ENCODE results near the gene TMEM44.

Gene TMEM44

GRCh38 chr3:194633349-194634004 is at the start of gene TMEM44:
TSS of gene TMEM44 (minus strand) at chr3:194633419. CDS start at chr3:194633215, 204 bp downstream.
- peak; percentile 51 to 57 for DNase-seq

GRCh38 chr3:194682694-194683310 is 49.6 kb upstream of the TMEM44 start:
- peak; percentile 70 to 75 for DNase-seq

- DNase-seq, result no peak
Observed at GRCh38 chr3:194682189-194682693, 49.0 kb upstream of the TMEM44 start.

DNA sequence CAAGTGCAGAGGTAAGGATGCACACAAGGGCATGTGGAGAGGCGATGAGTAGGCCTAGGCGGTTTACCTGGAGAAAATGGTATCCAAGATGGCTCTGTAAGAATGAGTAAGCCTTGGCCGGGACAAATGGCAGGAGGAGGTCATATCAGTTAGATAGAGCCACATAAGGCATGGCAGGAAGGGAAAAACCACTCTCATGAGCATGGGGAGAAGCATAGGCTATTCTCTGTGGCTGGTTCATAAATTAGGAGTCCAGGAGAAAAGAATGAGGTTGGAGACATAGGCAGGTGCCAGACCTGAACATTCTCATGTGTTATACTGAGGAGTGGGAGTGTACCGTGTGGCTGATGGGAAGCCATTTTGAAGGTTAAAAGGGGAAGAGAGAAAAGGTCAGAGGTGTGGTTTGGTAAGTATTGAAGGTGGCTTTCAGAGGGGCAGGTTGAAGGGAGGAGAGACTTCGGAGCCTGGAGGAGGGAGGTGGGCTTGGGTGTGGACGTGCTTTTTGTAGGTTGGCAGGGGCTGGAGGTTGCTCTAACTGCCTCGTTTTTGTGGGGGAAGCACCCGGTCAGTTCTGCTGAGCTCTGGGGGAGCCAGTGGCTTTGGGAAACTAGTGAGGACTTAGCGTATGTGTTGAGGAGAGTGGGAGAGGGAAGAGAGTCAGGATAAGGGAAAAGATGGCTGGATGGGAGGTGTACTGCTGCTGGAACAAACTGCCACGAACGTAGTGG is 47.8 kb upstream of the TMEM44 start:
- DNase-seq, result no peak

DNA sequence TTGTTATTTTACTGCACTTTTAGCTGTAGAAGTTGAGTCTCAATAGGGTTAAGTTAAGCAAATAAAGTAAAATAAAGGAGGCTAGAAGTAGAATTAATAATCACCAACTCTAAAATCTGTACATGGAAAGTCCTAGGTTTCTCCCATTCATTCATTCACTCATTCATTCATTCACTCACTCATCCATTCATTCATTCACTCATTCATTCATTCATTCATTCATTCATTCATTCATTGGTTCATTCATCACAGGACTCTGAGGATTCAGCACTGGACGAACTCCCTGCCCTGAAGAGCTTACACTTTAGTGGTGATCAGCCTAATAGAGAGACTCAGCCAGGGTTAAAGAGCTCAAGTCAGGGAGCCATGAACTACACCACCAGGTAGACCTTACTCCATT is 43.3 kb upstream of the TMEM44 start:
- DNase-seq, result no peak

DNA sequence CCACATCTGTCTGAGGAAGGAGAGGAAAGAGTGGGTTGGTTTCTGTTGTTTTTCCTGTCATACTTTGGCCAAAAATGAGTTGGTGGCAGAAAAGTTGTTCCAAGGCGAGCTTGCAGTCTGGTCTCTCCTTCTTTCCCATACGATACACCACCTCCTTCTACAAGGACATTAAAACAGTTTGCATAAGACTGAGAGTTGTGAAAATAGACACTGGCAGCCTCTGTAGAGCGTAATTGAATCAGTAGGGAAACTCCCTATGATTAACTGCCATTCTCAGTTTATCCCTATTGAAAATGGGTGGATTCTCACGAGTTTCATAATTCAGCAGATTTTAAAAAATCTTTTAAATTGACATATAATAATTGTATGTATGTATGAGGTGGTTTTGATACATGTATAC is 42.5 kb upstream of the TMEM44 start:
- DNase-seq, result no peak

GRCh38 chr3:194675081-194675640 is 41.9 kb upstream of the TMEM44 start:
- no peak for DNase-seq

- DNase-seq, result no peak
Observed at GRCh38 chr3:194673761-194674160, 40.5 kb upstream of the TMEM44 start.

GRCh38 chr3:194672876-194673275 is 39.7 kb upstream of the TMEM44 start:
- DNase-seq, result no peak

- peak; percentile 89 to 92 for DNase-seq
Observed at GRCh38 chr3:194671900-194672808, 38.9 kb upstream of the TMEM44 start, which contains the start of gene LSG1. TSS of gene LSG1 (minus strand) at chr3:194672191. CDS start at chr3:194672162, 29 bp downstream.

- DNase-seq, result peak; percentile 11 to 65
Observed at GRCh38 chr3:194671511-194671899, 38.3 kb upstream of the TMEM44 start.

GRCh38 chr3:194667363-194667762 is 34.1 kb upstream of the TMEM44 start:
- no peak for DNase-seq

DNA sequence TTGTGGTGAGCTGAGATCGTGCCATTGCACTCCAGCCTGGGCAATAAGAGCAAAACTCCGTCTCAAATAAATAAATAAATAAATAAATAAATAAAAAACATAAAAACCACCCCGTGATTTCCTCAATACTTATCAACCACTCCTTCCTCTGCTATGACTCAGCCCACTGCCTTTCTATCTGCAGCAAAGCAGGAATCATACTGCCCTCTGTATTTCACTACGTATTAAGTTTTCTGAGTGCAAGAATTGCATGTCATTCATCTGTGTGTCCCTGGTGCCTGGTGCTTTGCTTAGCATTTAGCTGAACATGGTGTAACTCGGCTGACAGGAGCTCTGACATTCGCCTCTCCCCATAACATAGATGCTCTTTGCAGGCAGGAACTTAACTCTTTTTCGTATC is 31.6 kb upstream of the TMEM44 start:
- no peak for DNase-seq

DNA sequence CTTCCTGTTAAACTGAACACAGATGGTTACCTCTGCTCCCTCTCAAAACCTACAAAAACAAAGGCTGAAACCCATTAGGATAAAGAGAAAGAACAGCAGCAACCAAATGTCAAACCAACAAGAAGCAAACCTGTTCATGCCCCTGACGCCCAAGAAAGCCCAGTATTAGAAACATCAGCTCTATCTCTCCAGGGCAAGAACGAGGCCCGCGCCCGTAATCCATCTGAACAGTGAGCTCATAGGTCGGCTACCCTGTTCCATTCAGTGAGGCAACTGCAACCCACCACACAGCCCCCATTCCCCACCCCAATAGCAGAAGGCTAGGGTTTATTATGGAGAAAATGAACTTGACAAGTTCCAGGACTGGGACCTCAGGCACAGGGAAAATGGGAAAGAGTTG is 28.7 kb upstream of the TMEM44 start:
- no peak for DNase-seq

DNA sequence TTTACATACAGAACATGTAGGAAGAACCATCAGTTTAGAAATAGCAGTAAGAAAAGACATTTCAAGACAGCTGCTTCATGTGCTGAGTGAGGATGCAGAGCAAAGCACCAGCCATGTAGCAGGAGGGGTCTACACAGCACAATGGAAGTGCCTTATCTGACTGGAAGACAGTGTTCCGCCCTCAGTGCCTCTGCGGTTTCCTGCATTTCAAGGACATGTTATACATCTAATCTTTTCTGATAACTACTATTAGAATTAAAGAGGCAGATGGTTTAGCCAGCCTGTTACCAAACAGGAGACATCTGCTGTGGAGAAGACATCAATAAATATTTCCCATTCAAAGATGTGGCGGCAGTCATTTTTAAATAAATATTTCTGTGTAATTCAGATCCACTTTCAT is 28.2 kb upstream of the TMEM44 start:
- no peak for DNase-seq

DNA sequence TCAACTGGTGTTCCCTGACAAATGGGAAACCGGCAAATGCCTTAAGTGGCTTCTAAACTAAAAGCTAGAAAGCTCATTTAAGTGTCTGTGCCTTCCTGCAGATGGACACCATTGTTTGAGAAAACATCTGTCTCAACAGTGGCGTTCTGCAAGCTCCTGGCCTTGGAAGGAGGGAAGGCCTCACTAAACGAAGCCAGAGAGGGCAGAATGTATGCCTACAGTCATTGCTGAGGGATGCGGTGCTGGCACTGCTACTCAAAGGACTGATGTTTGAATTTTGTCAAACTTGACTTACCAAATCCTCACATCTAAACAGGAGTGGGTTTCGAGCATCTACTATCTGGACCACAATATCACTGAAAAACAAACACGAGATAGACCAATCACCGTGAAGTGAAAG is 26.6 kb upstream of the TMEM44 start:
- no peak for DNase-seq

- no peak for DNase-seq
Observed at GRCh38 chr3:194658477-194659242, 25.4 kb upstream of the TMEM44 start.

GRCh38 chr3:194657439-194657838 is 24.2 kb upstream of the TMEM44 start:
- no peak for DNase-seq

- no peak for DNase-seq
Observed at GRCh38 chr3:194654443-194654842, 21.2 kb upstream of the TMEM44 start.

GRCh38 chr3:194647747-194648146 is 14.5 kb upstream of the TMEM44 start:
- DNase-seq, result no peak

- DNase-seq, result no peak
Observed at GRCh38 chr3:194642769-194643168, 9.6 kb upstream of the TMEM44 start.

DNA sequence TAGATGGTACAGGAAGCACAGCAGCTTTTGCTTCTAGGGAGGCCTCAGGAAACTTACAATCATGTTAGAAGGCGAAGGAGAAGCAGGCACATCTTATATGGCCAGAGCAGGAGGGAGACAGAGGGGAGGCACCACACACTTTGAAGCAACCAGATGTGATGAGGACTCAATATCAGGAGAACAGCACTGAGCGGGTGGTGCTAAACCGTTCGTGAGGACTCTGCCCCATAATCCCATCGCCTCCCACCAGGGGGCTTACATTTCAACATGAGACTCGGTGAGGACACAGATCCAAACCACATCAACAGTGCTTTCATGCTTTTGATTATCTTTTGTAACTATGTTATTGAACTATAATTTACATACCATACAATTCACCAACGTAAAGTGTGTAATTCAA is 7.6 kb upstream of the TMEM44 start:
- peak; percentile 21 to 33 for DNase-seq
